Airway epithelial cell (primary cell): ENCODE results near the gene NPIPB5. TPM values are rescaled to one million over a fixed set of nuclear protein-coding genes. Genes with fewer than 3 reads are reported as not detected.

Experiments
- total RNA-seq: library from RNA; depleted of rRNA; stranded (reverse); fragments of >200 nt; gene quantifications from 2 replicates; pipeline ENCODE4 v1.2.3, GENCODE V29; 2015

NPIPB5 gene
- total RNA-seq = 17.7 and 22.9 TPM in 2 replicates

GRCh38 chr16:22510591-22510990, at the start of gene NPIPB5:
Gene NPIPB5 (plus strand): TSS chr16:22510891. CDS start chr16:22513802, 2,911 bp downstream.

Other genes with a start within 250 kb of the NPIPB5 start
- gene POLR3E, start 213.5 kb upstream of the NPIPB5 start, total RNA-seq = 34.6 and 39.3 TPM in 2 replicates
- 12.6 and 14.7 TPM in 2 replicates for gene CDR2, start 136.3 kb upstream of the NPIPB5 start, total RNA-seq